ENCODE data around the gene SPG7. TPM values are rescaled to one million over a fixed set of nuclear protein-coding genes. Genes with fewer than 3 reads are reported as not detected.
A peak's percentile ranks its signal among the peaks of the same experiment; 100 is the strongest.

Gene SPG7
- polyA plus RNA-seq, 1 donor from 2014 or later: 216 TPM

DNA sequence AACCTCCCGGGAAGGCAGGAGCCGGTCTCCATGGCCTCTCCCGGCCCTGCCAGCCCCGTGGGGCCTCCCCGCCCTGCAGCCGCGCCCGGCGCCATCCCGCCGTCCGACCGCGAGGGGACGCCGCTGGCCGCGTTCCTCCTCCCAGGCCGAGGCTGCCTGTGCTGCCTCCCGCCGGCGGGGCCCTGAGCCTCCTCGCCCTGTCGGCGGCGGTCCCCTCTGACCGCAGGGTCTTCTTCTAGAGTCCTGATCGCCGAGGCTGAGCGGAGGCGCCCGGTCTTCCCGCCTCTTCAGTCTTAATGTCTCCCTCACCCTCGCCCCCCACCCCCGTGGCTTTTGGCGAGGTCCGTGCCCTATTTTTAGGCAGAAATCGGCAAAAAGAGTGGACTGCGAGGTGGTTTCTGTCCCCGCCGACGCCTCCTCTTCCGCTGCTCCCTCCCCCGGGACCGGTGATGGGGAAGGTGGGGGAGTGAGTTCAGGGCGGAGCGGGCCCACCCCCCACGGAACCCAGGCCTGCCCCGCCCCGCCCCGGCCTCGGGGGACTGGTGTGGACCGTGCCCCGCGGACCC is 66.6 kb downstream of the SPG7 start:
- H3K9ac ChIP-seq (ENCODE audit: low read length): peak overlapping the region; percentile 16
- TF ChIP-seq EP300 (conservative IDR thresholded peaks at IDR 0.05; ENCODE audit: poor library complexity, severe bottlenecking) (no peak), POLR2AphosphoS5 (IDR thresholded peaks at IDR 0.05) (no peak), MXI1 (conservative IDR thresholded peaks at IDR 0.05; ENCODE audit: poor library complexity, severe bottlenecking) (no peak), TAF1 (IDR thresholded peaks at IDR 0.05; ENCODE audit: low read depth) (no peak), SMC3 (conservative IDR thresholded peaks at IDR 0.05; ENCODE audit: poor library complexity) (peak; percentile 50), EZH2 (IDR thresholded peaks at IDR 0.05; ENCODE audit: borderline replicate concordance, insufficient read depth, low read length, poor library complexity, severe bottlenecking) (no peak), RAD21 (conservative IDR thresholded peaks at IDR 0.05) (peak; percentile 56)
- TF ChIP-seq, protein P1, sequence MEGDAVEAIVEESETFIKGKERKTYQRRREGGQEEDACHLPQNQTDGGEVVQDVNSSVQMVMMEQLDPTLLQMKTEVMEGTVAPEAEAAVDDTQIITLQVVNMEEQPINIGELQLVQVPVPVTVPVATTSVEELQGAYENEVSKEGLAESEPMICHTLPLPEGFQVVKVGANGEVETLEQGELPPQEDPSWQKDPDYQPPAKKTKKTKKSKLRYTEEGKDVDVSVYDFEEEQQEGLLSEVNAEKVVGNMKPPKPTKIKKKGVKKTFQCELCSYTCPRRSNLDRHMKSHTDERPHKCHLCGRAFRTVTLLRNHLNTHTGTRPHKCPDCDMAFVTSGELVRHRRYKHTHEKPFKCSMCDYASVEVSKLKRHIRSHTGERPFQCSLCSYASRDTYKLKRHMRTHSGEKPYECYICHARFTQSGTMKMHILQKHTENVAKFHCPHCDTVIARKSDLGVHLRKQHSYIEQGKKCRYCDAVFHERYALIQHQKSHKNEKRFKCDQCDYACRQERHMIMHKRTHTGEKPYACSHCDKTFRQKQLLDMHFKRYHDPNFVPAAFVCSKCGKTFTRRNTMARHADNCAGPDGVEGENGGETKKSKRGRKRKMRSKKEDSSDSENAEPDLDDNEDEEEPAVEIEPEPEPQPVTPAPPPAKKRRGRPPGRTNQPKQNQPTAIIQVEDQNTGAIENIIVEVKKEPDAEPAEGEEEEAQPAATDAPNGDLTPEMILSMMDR (IDR thresholded peaks at IDR 0.05; ENCODE audit: poor library complexity, severe bottlenecking): peak; percentile 60
- TF ChIP-seq, protein P2, sequence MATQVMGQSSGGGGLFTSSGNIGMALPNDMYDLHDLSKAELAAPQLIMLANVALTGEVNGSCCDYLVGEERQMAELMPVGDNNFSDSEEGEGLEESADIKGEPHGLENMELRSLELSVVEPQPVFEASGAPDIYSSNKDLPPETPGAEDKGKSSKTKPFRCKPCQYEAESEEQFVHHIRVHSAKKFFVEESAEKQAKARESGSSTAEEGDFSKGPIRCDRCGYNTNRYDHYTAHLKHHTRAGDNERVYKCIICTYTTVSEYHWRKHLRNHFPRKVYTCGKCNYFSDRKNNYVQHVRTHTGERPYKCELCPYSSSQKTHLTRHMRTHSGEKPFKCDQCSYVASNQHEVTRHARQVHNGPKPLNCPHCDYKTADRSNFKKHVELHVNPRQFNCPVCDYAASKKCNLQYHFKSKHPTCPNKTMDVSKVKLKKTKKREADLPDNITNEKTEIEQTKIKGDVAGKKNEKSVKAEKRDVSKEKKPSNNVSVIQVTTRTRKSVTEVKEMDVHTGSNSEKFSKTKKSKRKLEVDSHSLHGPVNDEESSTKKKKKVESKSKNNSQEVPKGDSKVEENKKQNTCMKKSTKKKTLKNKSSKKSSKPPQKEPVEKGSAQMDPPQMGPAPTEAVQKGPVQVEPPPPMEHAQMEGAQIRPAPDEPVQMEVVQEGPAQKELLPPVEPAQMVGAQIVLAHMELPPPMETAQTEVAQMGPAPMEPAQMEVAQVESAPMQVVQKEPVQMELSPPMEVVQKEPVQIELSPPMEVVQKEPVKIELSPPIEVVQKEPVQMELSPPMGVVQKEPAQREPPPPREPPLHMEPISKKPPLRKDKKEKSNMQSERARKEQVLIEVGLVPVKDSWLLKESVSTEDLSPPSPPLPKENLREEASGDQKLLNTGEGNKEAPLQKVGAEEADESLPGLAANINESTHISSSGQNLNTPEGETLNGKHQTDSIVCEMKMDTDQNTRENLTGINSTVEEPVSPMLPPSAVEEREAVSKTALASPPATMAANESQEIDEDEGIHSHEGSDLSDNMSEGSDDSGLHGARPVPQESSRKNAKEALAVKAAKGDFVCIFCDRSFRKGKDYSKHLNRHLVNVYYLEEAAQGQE (IDR thresholded peaks at IDR 0.05; ENCODE audit: borderline replicate concordance): no peak
- H3K27me3 ChIP-seq (ENCODE audit: insufficient read depth, low read depth, low read length): peaks cover 44% of the 10 kb centered on the region

DNA sequence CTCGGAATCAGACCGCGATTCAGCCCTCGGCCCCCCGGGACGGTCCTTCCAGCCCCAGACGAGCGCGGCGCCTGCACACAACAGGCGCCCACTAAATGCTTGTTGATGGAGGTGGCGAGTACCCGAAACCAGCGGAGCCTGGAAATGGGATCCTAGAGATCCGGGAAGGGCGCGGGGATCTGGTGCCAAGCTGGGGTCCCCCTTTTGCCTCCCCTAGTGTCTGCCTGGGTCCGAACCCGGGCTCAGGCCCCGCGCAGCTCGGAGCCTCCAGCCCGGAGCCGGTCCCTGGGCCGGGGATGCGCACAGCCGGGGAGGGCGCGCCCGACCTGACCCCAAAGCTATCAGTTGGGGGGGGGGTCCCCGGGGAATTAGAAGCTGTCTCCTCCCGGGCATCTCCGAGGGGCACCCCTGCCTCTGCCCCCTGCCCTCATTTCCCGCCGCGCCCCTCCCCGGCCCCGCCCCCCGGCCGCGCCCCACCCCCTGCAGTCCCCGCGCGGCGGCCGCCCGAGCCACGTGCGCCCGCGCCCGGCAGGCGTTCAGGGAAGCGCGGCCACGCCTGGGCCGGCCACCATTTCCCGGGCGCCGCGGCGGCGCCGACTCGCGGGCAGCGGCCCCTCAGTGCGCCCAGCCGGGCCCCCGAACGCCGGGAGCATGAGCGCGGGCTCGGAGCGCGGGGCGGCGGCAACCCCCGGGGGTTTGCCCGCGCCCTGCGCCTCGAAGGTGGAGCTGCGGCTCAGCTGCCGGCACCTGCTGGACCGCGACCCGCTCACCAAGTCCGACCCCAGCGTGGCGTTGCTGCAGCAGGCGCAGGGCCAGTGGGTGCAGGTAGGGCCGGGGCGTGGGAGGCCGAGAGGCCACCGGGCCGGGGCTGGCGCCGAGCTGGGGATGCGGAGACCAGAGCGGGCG is 67.3 kb downstream of the SPG7 start, which contains the start of gene CPNE7:
TSS of gene CPNE7 (plus strand) at position 512 of the 906 bp plus-strand sequence. CDS start at position 652, 140 bp downstream.
- TF ChIP-seq SMC3 (conservative IDR thresholded peaks at IDR 0.05; ENCODE audit: poor library complexity): no peak
- TF ChIP-seq MXI1 (conservative IDR thresholded peaks at IDR 0.05; ENCODE audit: poor library complexity, severe bottlenecking): no peak
- TF ChIP-seq POLR2AphosphoS5 (IDR thresholded peaks at IDR 0.05): no peak
- peak; percentile 84 for TF ChIP-seq EZH2 (IDR thresholded peaks at IDR 0.05; ENCODE audit: borderline replicate concordance, insufficient read depth, low read length, poor library complexity, severe bottlenecking)
- TF ChIP-seq, protein P2 (IDR thresholded peaks at IDR 0.05; ENCODE audit: borderline replicate concordance): no peak
- TF ChIP-seq RAD21 (conservative IDR thresholded peaks at IDR 0.05): no peak
- TF ChIP-seq, protein P1 (IDR thresholded peaks at IDR 0.05; ENCODE audit: poor library complexity, severe bottlenecking): no peak
- TF ChIP-seq EP300 (conservative IDR thresholded peaks at IDR 0.05; ENCODE audit: poor library complexity, severe bottlenecking): no peak
- Histone ChIP-seq H3K4me3 (ENCODE audit: low read length) (peak within 1 kb of the TSS; percentile 58), H3K9ac (ENCODE audit: low read length) (peak within 1 kb of the TSS; percentile 16), H3K9me3 (ENCODE audit: low read length) (no peaks in the 10 kb centered on the region), H3K4me2 (ENCODE audit: low read length) (no peak within 1 kb of the TSS), H3K9me2 (ENCODE audit: insufficient read depth, low read length) (no peaks in the 10 kb centered on the region), H3K36me3 (ENCODE audit: insufficient read depth, low read length) (no peaks in the 10 kb centered on the region), H3K27me3 (ENCODE audit: insufficient read depth, low read depth, low read length) (peaks cover 44% of the 10 kb centered on the region), H3K27ac (ENCODE audit: low read length) (no peak within 1 kb of the TSS), H2AFZ (ENCODE audit: low read depth, low read length) (no peak within 1 kb of the TSS), H4K20me1 (ENCODE audit: insufficient read depth) (no peaks in the 10 kb centered on the region), H3F3A (ENCODE audit: insufficient read depth, low read length, poor library complexity, severe bottlenecking) (no peaks in the 10 kb centered on the region), H3K79me2 (replicated peaks; ENCODE audit: insufficient read depth, low read length) (no peaks in the 10 kb centered on the region)

More for the DNA sequence above, 66.6 kb downstream of the SPG7 start:
- H3K9me2 ChIP-seq (ENCODE audit: insufficient read depth, low read length): no peaks in the 10 kb centered on the region
- H2AFZ ChIP-seq (ENCODE audit: low read depth, low read length): no peak overlapping the region
- H3K79me2 ChIP-seq (replicated peaks; ENCODE audit: insufficient read depth, low read length): no peaks in the 10 kb centered on the region
- H4K20me1 ChIP-seq (ENCODE audit: insufficient read depth): no peaks in the 10 kb centered on the region
- H3K27ac ChIP-seq (ENCODE audit: low read length): no peak overlapping the region
- H3K4me2 ChIP-seq (ENCODE audit: low read length): no peak overlapping the region
- no peaks in the 10 kb centered on the region for H3K9me3 ChIP-seq (ENCODE audit: low read length)
- H3K4me3 ChIP-seq (ENCODE audit: low read length): peak overlapping the region; percentile 58
- H3K36me3 ChIP-seq (ENCODE audit: insufficient read depth, low read length): no peaks in the 10 kb centered on the region
- H3F3A ChIP-seq (ENCODE audit: insufficient read depth, low read length, poor library complexity, severe bottlenecking): no peaks in the 10 kb centered on the region

Measured in neural cell (in vitro differentiated cells).